H1 (cell line): ENCODE results near the gene SCCPDH. TPM values are rescaled to one million over a fixed set of nuclear protein-coding genes. Genes with fewer than 3 reads are reported as not detected.

Source experiments
- EGR1 ChIP-seq: IDR thresholded peaks from 2 replicates; pipeline ENCODE4 v1.6.1; 2011; ENCODE audit warnings: low read depth, low read length, borderline replicate concordance
- FOSL1 ChIP-seq: IDR thresholded peaks from 2 replicates; pipeline ENCODE4 v1.6.1; 2011; ENCODE audit warnings: mild to moderate bottlenecking, low read depth, low read length, moderate library complexity; ENCODE audit not compliant: insufficient read depth
- RNF2 ChIP-seq: fragments of 200-900, 300-1000 bp; sonication (generic); IDR thresholded peaks from 2 replicates; pipeline ENCODE4 v1.7.1; 2016; ENCODE audit warnings: borderline replicate concordance, low read depth, mild to moderate bottlenecking, antibody characterized with exemption, low read length; ENCODE audit not compliant: poor library complexity, severe bottlenecking; ENCODE audit errors: missing control alignments
- TEAD4 ChIP-seq: IDR thresholded peaks from 2 replicates; pipeline ENCODE4 v1.6.1; 2012; ENCODE audit warnings: low read depth, low read length, inconsistent platforms, mixed read lengths
- polyA plus RNA-seq, 7 experiments: library from polyadenylated mRNA; depleted of rRNA in 3 of 7; stranded (reverse) in 5 of 7; unstranded in 2 of 7; fragments of >200 nt in 5 of 7; fragments of 200-250 nt in 2 of 7; gene quantifications; 1 replicate in 5 of 7; 2 replicates in 1 of 7; 4 replicates in 1 of 7; pipeline versions ENCODE4 v1.2.1 to v1.2.3, GENCODE V29; 2011 to 2013; ENCODE audit warnings: missing spikeins in 2 of 7, mixed read lengths in 2 of 7
- total RNA-seq: library from RNA; stranded (reverse); fragmentation: NEBNext Ultra II Directional; extraction: Animal tissue kit (Norgen Biotek cat#: 25700); gene quantifications from 2 replicates; pipeline ENCODE4 v1.2.1, GENCODE V29; 2021

The SCCPDH gene
- total and polyA plus RNA-seq, 2 of the 8 experiments (the other 6 are each of a cell fraction or from before 2014, with no cell fraction given): 9.5 to 17.0 TPM

GRCh38 chr1:246709835-246710234 lies 14.4 kb upstream of the SCCPDH start (continued):
- TF ChIP-seq RNF2 (no peak), FOSL1 (no peak), TEAD4 (no peak), EGR1 (no peak)
